A673 (cell line): ENCODE data around the gene NEMP1. TPM values are rescaled to one million over a fixed set of nuclear protein-coding genes. Genes with fewer than 3 reads are reported as not detected.

Experiments
- BruUV-seq: library from RNA; stranded (reverse); fragments of 400-500 nt; replicated peaks from 2 replicates; lab custom pipeline; 2021; lab: Mats Ljungman, UMichigan
- CTCF ChIA-PET: fragments of 300-600 bp; sonication (Branson Sonifier 250); formaldehyde crosslinking; loops from one replicate; lab custom pipeline; 2022; ENCODE audit warnings: antibody characterized with exemption; lab: Charles Lee
- POLR2A ChIA-PET: fragments of 300-600 bp; sonication (Branson Sonifier 250); formaldehyde crosslinking; loops from one replicate; lab custom pipeline; 2022; ENCODE audit warnings: antibody characterized with exemption; ENCODE audit not compliant: low non-redundant PET; lab: Charles Lee
- DNase-seq: peaks from one replicate; pipeline ENCODE4 v3.0.0-alpha.2; 2015; ENCODE audit warnings: low spot score
- H3K27ac ChIP-seq: fragments of 200-600 bp; sonication (generic); 2 replicates; pipeline ENCODE4 v1.5.1; 2016; ENCODE audit warnings: mixed run types, low read depth, mild to moderate bottlenecking, mixed read lengths, antibody characterized with exemption, low read length; ENCODE audit not compliant: poor library complexity, severe bottlenecking
- H3K27me3 ChIP-seq: fragments of 200-600 bp; sonication (generic); replicated peaks from 2 replicates; pipeline ENCODE4 v1.6.1; 2017; ENCODE audit warnings: mixed run types, low read depth, mild to moderate bottlenecking, mixed read lengths, antibody characterized with exemption, low read length; ENCODE audit not compliant: insufficient read depth, poor library complexity
- H3K36me3 ChIP-seq: fragments of 200-600 bp; sonication (generic); 2 replicates; pipeline ENCODE4 v1.6.1; 2016; ENCODE audit warnings: mixed run types, mild to moderate bottlenecking, mixed read lengths, antibody characterized with exemption, low read length; ENCODE audit not compliant: insufficient read depth, poor library complexity, severe bottlenecking
- H3K4me1 ChIP-seq: fragments of 200-600 bp; sonication (generic); 2 replicates; pipeline ENCODE4 v1.6.1; 2017; ENCODE audit warnings: mixed run types, mild to moderate bottlenecking, mixed read lengths, antibody characterized with exemption, low read length; ENCODE audit not compliant: insufficient read depth, poor library complexity, severe bottlenecking
- H3K4me3 ChIP-seq: fragments of 200-600 bp; sonication (generic); 2 replicates; pipeline ENCODE4 v1.5.1; 2016; ENCODE audit warnings: low read depth, mixed run types, mild to moderate bottlenecking, mixed read lengths, low read length; ENCODE audit not compliant: poor library complexity, severe bottlenecking
- H3K9me3 ChIP-seq: fragments of 200-600 bp; sonication (generic); 2 replicates; pipeline ENCODE4 v1.6.1; 2016; ENCODE audit warnings: mixed run types, low read depth, mild to moderate bottlenecking, mixed read lengths, antibody characterized with exemption, low read length; ENCODE audit not compliant: poor library complexity, severe bottlenecking
- EZH2 ChIP-seq: fragments of 200-600 bp; sonication (generic); IDR thresholded peaks from 2 replicates; pipeline ENCODE4 v1.6.1; 2017; ENCODE audit warnings: borderline replicate concordance, low read depth, mild to moderate bottlenecking, mixed read lengths, antibody characterized with exemption, low read length; ENCODE audit not compliant: poor library complexity, severe bottlenecking
- intact Hi-C: fragments of 100-400 bp; cut with micrococcal nuclease; formaldehyde crosslinking; loops from one replicate; pipeline ENCODE4 v1.10.0; 2022; ENCODE audit not compliant: unreplicated experiment
- total RNA-seq: library from RNA; stranded (reverse); gene quantifications from 2 replicates; pipeline ENCODE4 v1.2.3, GENCODE V29; 2021
- TF ChIP-seq, protein P1 (sequence below): fragments of 300-800, 200-600 bp; sonication (generic); conservative IDR thresholded peaks from 2 replicates; pipeline ENCODE4 v1.5.1; 2017; ENCODE audit warnings: low read depth, mild to moderate bottlenecking, antibody characterized with exemption, low read length, moderate library complexity, mixed read lengths

The NEMP1 gene
- total RNA-seq, 1 experiment from 2014 or later = 68.6 TPM

DNA sequence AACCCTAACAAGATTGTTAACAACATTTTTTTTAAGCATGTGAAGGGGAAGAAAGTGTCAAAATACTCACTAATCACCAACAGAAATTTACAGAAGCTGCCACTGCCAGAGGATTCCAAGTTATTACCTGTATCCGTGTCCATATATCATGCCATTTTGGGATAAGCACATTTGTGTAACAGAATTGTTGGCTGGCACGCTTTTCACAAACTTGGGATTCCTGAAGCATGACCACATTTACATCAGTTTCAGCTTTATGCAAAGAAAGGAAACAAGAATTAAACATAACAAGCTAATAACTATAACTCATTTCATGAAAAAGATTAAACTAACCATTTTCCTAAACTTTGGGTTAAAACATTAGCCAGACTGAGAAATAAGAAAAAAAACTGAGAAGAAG, 5.9 kb downstream of the NEMP1 start:
- ChIA-PET POLR2A (no interaction called here), CTCF (no interaction called here)
- BruUV-seq = no TSS peak
- DNase-seq = no peak
- no peak overlapping the region for H3K4me3 ChIP-seq
- H3K9me3 ChIP-seq = no peaks in the 10 kb centered on the region
- no peak overlapping the region for H3K27ac ChIP-seq
- H3K4me1 ChIP-seq = no peaks in the 10 kb centered on the region
- intact Hi-C loops = no loop called here
- H3K36me3 ChIP-seq = peaks cover 60% of the 10 kb centered on the region
- H3K27me3 ChIP-seq = no peaks in the 10 kb centered on the region
- TF ChIP-seq EZH2 = no peak
- TF ChIP-seq, protein P1, sequence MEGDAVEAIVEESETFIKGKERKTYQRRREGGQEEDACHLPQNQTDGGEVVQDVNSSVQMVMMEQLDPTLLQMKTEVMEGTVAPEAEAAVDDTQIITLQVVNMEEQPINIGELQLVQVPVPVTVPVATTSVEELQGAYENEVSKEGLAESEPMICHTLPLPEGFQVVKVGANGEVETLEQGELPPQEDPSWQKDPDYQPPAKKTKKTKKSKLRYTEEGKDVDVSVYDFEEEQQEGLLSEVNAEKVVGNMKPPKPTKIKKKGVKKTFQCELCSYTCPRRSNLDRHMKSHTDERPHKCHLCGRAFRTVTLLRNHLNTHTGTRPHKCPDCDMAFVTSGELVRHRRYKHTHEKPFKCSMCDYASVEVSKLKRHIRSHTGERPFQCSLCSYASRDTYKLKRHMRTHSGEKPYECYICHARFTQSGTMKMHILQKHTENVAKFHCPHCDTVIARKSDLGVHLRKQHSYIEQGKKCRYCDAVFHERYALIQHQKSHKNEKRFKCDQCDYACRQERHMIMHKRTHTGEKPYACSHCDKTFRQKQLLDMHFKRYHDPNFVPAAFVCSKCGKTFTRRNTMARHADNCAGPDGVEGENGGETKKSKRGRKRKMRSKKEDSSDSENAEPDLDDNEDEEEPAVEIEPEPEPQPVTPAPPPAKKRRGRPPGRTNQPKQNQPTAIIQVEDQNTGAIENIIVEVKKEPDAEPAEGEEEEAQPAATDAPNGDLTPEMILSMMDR = no peak

GRCh38 chr12:57069523-57069922, 9.1 kb downstream of the NEMP1 start:
- ChIA-PET CTCF (interaction anchor here (0.5 to 2.1 kb wide), 10 partner anchors 10 to 376 kb away, joined by 3 to 87 read pairs (median 5); partner anchors contain the start of genes LRP1 and STAT6), POLR2A (interaction anchor here (0.6 to 1.0 kb wide), 3 partner anchors 17 to 58 kb away, joined by 3 to 4 read pairs (median 4); partner anchors contain the start of gene LRP1)
- peak overlapping the region; percentile 21 for H3K27ac ChIP-seq
- no peak for TF ChIP-seq EZH2
- TF ChIP-seq, protein P1 = peak; percentile 87
- peak; percentile 86 for DNase-seq
- no peak overlapping the region for H3K4me3 ChIP-seq
- no TSS peak for BruUV-seq
- H3K36me3 ChIP-seq = peaks cover 72% of the 10 kb centered on the region
- no peaks in the 10 kb centered on the region for H3K27me3 ChIP-seq
- intact Hi-C loops = loop anchor here (1.0 to 5.0 kb wide), 2 partner anchors 43 to 103 kb away; no protein-coding TSS in a partner anchor
- H3K4me1 ChIP-seq = peaks cover 11% of the 10 kb centered on the region
- H3K9me3 ChIP-seq = no peaks in the 10 kb centered on the region

DNA sequence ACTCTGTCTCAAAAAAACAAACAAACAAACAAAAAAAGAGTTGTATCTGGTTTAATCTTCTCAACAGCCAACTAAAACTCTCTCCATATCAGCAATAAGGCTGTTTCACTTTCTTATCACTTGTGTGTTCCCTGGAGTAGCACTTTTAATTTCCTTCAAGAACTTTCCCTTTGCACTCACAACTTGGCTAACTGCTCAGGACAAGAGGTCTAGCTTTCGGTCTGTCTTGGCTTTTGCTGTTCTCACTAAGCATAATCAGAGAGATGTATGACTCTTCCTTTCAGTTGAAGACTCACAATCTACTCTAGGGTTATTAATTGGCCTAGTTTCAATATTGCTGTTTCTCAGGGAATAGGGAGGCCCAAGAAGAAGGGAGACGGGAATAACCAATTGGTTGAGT, 12.3 kb downstream of the NEMP1 start:
- no TSS peak for BruUV-seq

More for the DNA sequence above, 12.3 kb downstream of the NEMP1 start:
- H3K36me3 ChIP-seq = peaks cover 60% of the 10 kb centered on the region
- no peak overlapping the region for H3K4me3 ChIP-seq
- H3K27me3 ChIP-seq = no peaks in the 10 kb centered on the region
- ChIA-PET POLR2A (no interaction called here), CTCF (no interaction called here)
- intact Hi-C loops = loop anchor here (5.0 kb wide), 1 partner anchor 106 kb away; no protein-coding TSS in a partner anchor
- no peak overlapping the region for H3K27ac ChIP-seq
- no peak for DNase-seq
- peaks cover 29% of the 10 kb centered on the region for H3K4me1 ChIP-seq
- TF ChIP-seq EZH2 = no peak
- TF ChIP-seq, protein P1 = no peak
- H3K9me3 ChIP-seq = no peaks in the 10 kb centered on the region
